HCT116 (cell line): ENCODE measurements around the gene ADGRB3. TPM values are rescaled to one million over a fixed set of nuclear protein-coding genes. Genes with fewer than 3 reads are reported as not detected.

ENCODE experiments used
- ATAC-seq: fragments of 200-7000 bp; cut with Tn5 transposase; 2 replicates; pipeline ENCODE4 v1.9.1; 2020; ENCODE audit warnings: mild to moderate bottlenecking, moderate library complexity
- BruUV-seq: library from RNA; stranded (reverse); fragments of 400-500 nt; replicated peaks from 2 replicates; lab custom pipeline; 2021; lab: Mats Ljungman, UMichigan
- CTCF ChIA-PET: fragments of 300-600 bp; sonication (Branson Sonifier 250); formaldehyde crosslinking; loops from one replicate; lab custom pipeline; 2021; ENCODE audit warnings: antibody characterized with exemption; lab: Charles Lee
- POLR2A ChIA-PET: fragments of 300-600, 350-600 bp; sonication (Branson Sonifier 250); formaldehyde crosslinking; loops from one replicate; lab custom pipeline; 2021; ENCODE audit warnings: antibody characterized with exemption; lab: Charles Lee
- RAD21 ChIA-PET, 2 experiments: fragments of 300-600 bp; sonication (Branson Sonifier 250); formaldehyde crosslinking; loops; one replicate each; lab custom pipeline; 2023; ENCODE audit warnings: low total read pairs in 2 of 2; ENCODE audit not compliant: uncharacterized antibody in 2 of 2, unreplicated experiment in 2 of 2, low non-redundant PET in 1 of 2; lab: Charles Lee
- DNase-seq: peaks from one replicate; pipeline ENCODE4 v3.0.0-alpha.2; 2010; ENCODE audit warnings: low read depth, low spot score
- H2AFZ ChIP-seq: fragments of 200-600 bp; shearing (Covaris generic), sonication (generic); 2 replicates; pipeline ENCODE4 v1.6.1; 2017; ENCODE audit warnings: low read depth, mixed run types, mixed read lengths, antibody characterized with exemption, low read length; ENCODE audit not compliant: poor library complexity, severe bottlenecking
- H3K27ac ChIP-seq: 2 replicates; pipeline ENCODE4 v1.5.1; 2012; ENCODE audit warnings: low read depth, low read length
- H3K27me3 ChIP-seq: fragments of 200-600 bp; sonication (generic); 2 replicates; pipeline ENCODE4 v1.6.1; 2016; ENCODE audit warnings: mixed run types, low read length, mixed read lengths; ENCODE audit not compliant: insufficient read depth
- H3K36me3 ChIP-seq, 2 experiments: fragments of 200-500 bp in 1 of 2; fragments of 200-600 bp in 1 of 2; sonication (Bioruptor generic) in 1 of 2; sonication (generic) in 1 of 2; 2 replicates each; pipeline versions ENCODE4 v1.5.1 to v1.6.1; 2014 to 2016; ENCODE audit warnings: low read length in 2 of 2, inconsistent platforms in 1 of 2, mixed read lengths in 1 of 2, mixed run types in 1 of 2; ENCODE audit not compliant: insufficient read depth in 2 of 2, control insufficient read depth in 1 of 2
- H3K4me1 ChIP-seq, 2 experiments: fragments of 200-600 bp in 1 of 2; sonication (generic) in 1 of 2; 2 replicates each; pipeline versions ENCODE4 v1.5.1 to v1.6.1; 2012 to 2017; ENCODE audit warnings: low read length in 2 of 2, inconsistent platforms in 1 of 2, mild to moderate bottlenecking in 1 of 2, mixed read lengths in 1 of 2, mixed run types in 1 of 2, moderate library complexity in 1 of 2; ENCODE audit not compliant: insufficient read depth in 2 of 2, control insufficient read depth in 1 of 2
- H3K4me2 ChIP-seq: fragments of 200-600 bp; sonication (generic); 2 replicates; pipeline ENCODE4 v1.6.1; 2017; ENCODE audit warnings: mixed run types, low read length, mixed read lengths
- H3K4me3 ChIP-seq, 2 experiments: fragments of 200-600 bp in 1 of 2; sonication (generic) in 1 of 2; replicated peaks in 1 of 2; 2 replicates each; pipeline ENCODE4 v1.5.1; 2011 to 2016; ENCODE audit warnings: low read length in 2 of 2, control low read depth in 1 of 2, low read depth in 1 of 2, mild to moderate bottlenecking in 1 of 2, mixed read lengths in 1 of 2, mixed run types in 1 of 2
- H3K79me2 ChIP-seq: fragments of 200-600 bp; sonication (generic); 2 replicates; pipeline ENCODE4 v1.6.1; 2017; ENCODE audit warnings: mild to moderate bottlenecking, mixed run types, low read length, moderate library complexity, mixed read lengths; ENCODE audit not compliant: insufficient read depth
- H3K9ac ChIP-seq: fragments of 200-600 bp; sonication (generic); 2 replicates; pipeline ENCODE4 v1.6.1; 2016; ENCODE audit warnings: low read length, mixed read lengths
- H3K9me2 ChIP-seq: fragments of 200-600 bp; sonication (generic), shearing (Covaris generic); 2 replicates; pipeline ENCODE4 v1.6.1; 2017; ENCODE audit warnings: mixed run types, mild to moderate bottlenecking, moderate library complexity; ENCODE audit not compliant: insufficient read depth
- H3K9me3 ChIP-seq, 2 experiments: fragments of 200-500 bp in 1 of 2; fragments of 200-600 bp in 1 of 2; sonication (Bioruptor generic) in 1 of 2; sonication (generic) in 1 of 2; 2 replicates each; pipeline ENCODE4 v1.6.1; 2014 to 2017; ENCODE audit warnings: low read length in 2 of 2, mixed read lengths in 2 of 2, inconsistent platforms in 1 of 2, low read depth in 1 of 2, mild to moderate bottlenecking in 1 of 2, mixed run types in 1 of 2, moderate library complexity in 1 of 2; ENCODE audit not compliant: control insufficient read depth in 1 of 2, insufficient read depth in 1 of 2
- H4K20me1 ChIP-seq: fragments of 200-600 bp; sonication (generic), shearing (Covaris generic); 2 replicates; pipeline ENCODE4 v1.6.1; 2017; ENCODE audit warnings: mixed run types, mild to moderate bottlenecking, moderate library complexity; ENCODE audit not compliant: insufficient read depth
- CBX3 ChIP-seq: IDR thresholded peaks from 2 replicates; pipeline ENCODE4 v1.6.1; 2012; ENCODE audit warnings: low read depth
- EGR1 ChIP-seq: IDR thresholded peaks from 2 replicates; pipeline ENCODE4 v1.6.1; 2012; ENCODE audit warnings: low read depth
- ELF1 ChIP-seq: IDR thresholded peaks from 2 replicates; pipeline ENCODE4 v1.6.1; 2012; ENCODE audit warnings: low read depth, borderline replicate concordance
- EZH2phosphoT487 ChIP-seq: fragments of 200-600 bp; IDR thresholded peaks from 2 replicates; pipeline ENCODE4 v1.6.1; 2018; ENCODE audit warnings: antibody characterized with exemption, borderline replicate concordance
- FOSL1 ChIP-seq: IDR thresholded peaks from 2 replicates; pipeline ENCODE4 v1.6.1; 2012; ENCODE audit warnings: low read depth
- JUND ChIP-seq: IDR thresholded peaks from 2 replicates; pipeline ENCODE4 v1.6.1; 2012
- RAD21 ChIP-seq: IDR thresholded peaks from 2 replicates; pipeline ENCODE4 v1.6.1; 2012; ENCODE audit warnings: low read depth, mild to moderate bottlenecking
- SIN3A ChIP-seq: IDR thresholded peaks from 2 replicates; pipeline ENCODE4 v1.6.1; 2012; ENCODE audit warnings: low read depth
- SRF ChIP-seq: IDR thresholded peaks from 2 replicates; pipeline ENCODE4 v1.6.1; 2012; ENCODE audit warnings: low read depth
- TCF7L2 ChIP-seq: IDR thresholded peaks from 2 replicates; pipeline ENCODE4 v1.7.0; 2011; ENCODE audit warnings: borderline replicate concordance, inconsistent platforms; ENCODE audit not compliant: insufficient read depth, insufficient read length; ENCODE audit errors: extremely low read depth
- ZFX ChIP-seq: fragments of 450-650 bp; IDR thresholded peaks from 2 replicates; pipeline ENCODE4 v1.6.1; 2017
- ZNF274 ChIP-seq: fragments of 200-500 bp; sonication (Bioruptor generic); IDR thresholded peaks from 2 replicates; pipeline ENCODE4 v1.6.1; 2014; ENCODE audit warnings: mild to moderate bottlenecking, low read depth, low read length, inconsistent platforms
- intact Hi-C: fragments of 100-400 bp; cut with micrococcal nuclease; formaldehyde crosslinking; loops from 2 replicates; pipeline ENCODE4 v1.10.0; 2022
- total RNA-seq: library from RNA; stranded (reverse); gene quantifications from one replicate; pipeline ENCODE4 v1.2.1, GENCODE V29; 2021; ENCODE audit not compliant: unreplicated experiment
- TF ChIP-seq, protein P1 (sequence below), 3 experiments: fragments of 200-600 bp in 1 of 3; sonication (generic) in 1 of 3; IDR thresholded peaks in 2 of 3; conservative IDR thresholded peaks in 1 of 3; 2 replicates each; pipeline ENCODE4 v1.5.1; 2012 to 2017; ENCODE audit warnings: low read depth in 2 of 3, low read length in 2 of 3, antibody characterized with exemption in 1 of 3, borderline replicate concordance in 1 of 3, control low read depth in 1 of 3, mild to moderate bottlenecking in 1 of 3, mixed read lengths in 1 of 3, mixed run types in 1 of 3, moderate library complexity in 1 of 3; ENCODE audit not compliant: insufficient read depth in 1 of 3
- TF ChIP-seq, protein P2 (sequence below): IDR thresholded peaks from 2 replicates; pipeline ENCODE4 v1.6.1; 2012
- TF ChIP-seq, protein P3 (sequence below): IDR thresholded peaks from 2 replicates; pipeline ENCODE4 v1.6.1; 2012; ENCODE audit warnings: low read depth
- TF ChIP-seq, protein P4 (sequence below): IDR thresholded peaks from 2 replicates; pipeline ENCODE4 v1.6.1; 2012

ADGRB3 gene
- total RNA-seq, 1 experiment from 2014 or later = not detected

DNA sequence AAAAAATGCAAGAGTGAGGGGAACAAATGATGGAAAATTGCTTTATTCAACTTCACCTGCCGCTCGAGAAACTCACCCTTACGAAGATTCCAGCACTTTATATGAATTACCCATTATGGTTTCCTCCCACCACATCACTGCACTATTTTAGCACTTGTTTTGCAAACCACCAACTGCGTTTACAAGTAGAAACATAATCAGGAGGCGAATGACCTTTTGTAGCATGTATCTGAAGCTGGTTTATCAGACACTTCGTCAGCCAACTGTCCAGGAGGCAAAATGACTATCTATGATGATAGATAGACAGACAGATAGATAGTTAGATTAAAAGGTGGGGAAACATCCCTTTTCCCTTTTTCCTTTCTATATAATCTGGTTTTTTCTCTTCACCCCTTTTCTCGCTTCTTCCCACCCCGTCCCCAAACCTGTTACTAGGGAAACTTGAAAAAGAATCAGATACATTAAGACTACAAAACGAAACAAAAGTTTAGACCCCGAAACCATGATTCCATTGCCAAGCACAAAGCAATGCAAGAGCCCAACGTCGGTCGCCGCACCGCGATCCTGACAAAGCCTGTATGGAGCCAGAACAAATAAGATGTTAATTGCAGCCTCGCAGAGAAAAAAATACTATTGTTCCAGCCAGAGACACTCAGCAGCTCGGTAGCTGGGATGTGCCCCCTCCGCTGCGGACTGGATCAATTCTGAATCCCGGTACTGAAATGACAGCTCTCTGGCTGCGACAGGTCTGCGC lies 933 bp upstream of the ADGRB3 start:
- POLR2A ChIA-PET = no interaction called here
- H3K36me3 ChIP-seq = no peaks in the 10 kb centered on the region
- BruUV-seq = no TSS peak
- H3K27me3 ChIP-seq = no peaks in the 10 kb centered on the region
- no peak for ATAC-seq
- RAD21 ChIA-PET = no interaction called here
- no peak overlapping the region for H2AFZ ChIP-seq
- peaks cover 0 to 3% of the 10 kb centered on the region in 2 experiments; a peak in 2 of 4 replicates for H3K9me3 ChIP-seq
- H3K9ac ChIP-seq = no peak overlapping the region
- intact Hi-C loops = no loop called here
- CTCF ChIA-PET = no interaction called here
- H3K27ac ChIP-seq = no peak overlapping the region
- DNase-seq = no peak
- no peak overlapping the region for H3K4me3 ChIP-seq
- no peaks in the 10 kb centered on the region for H4K20me1 ChIP-seq
- no peaks in the 10 kb centered on the region for H3K4me1 ChIP-seq
- no peak overlapping the region for H3K4me2 ChIP-seq
- no peaks in the 10 kb centered on the region for H3K9me2 ChIP-seq
- H3K79me2 ChIP-seq = no peaks in the 10 kb centered on the region
- TF ChIP-seq EGR1 (no peak), SIN3A (no peak), RAD21 (no peak), ELF1 (no peak), CBX3 (no peak), ZNF274 (no peak)

DNA sequence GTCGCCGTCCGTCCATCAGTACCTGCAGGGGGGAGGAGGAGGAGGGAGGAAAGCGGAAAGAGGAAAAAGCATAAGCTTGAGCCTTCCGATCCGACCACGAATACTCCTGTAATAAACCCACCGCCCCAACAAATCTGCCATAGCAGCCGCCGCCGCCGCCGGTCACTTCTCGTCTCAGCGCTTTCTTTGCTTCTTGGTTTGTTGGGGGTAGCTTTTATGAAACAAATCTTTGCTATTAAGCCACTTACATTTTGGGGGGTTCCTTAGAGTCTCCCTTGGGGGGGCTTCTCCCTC lies 277 bp downstream of the ADGRB3 start:
- H3K27me3 ChIP-seq = no peaks in the 10 kb centered on the region
- H3K9ac ChIP-seq = no peak overlapping the region
- no peak for DNase-seq
- H4K20me1 ChIP-seq = no peaks in the 10 kb centered on the region
- ChIA-PET POLR2A (no interaction called here), RAD21 (no interaction called here), CTCF (no interaction called here)
- intact Hi-C loops = loop anchor here (5.0 kb wide), 1 partner anchor 1472 kb away; no protein-coding TSS in a partner anchor
- no peaks in the 10 kb centered on the region for H3K9me2 ChIP-seq
- peaks cover 0 to 8% of the 10 kb centered on the region in 2 experiments; a peak in 2 of 4 replicates for H3K9me3 ChIP-seq
- H3K4me1 ChIP-seq = no peaks in the 10 kb centered on the region
- no peaks in the 10 kb centered on the region for H3K79me2 ChIP-seq
- BruUV-seq = no TSS peak
- no peak overlapping the region for H3K4me3 ChIP-seq
- H2AFZ ChIP-seq = no peak overlapping the region
- no peak overlapping the region for H3K27ac ChIP-seq
- no peak overlapping the region for H3K4me2 ChIP-seq
- ATAC-seq = no peak
- H3K36me3 ChIP-seq = no peaks in the 10 kb centered on the region
- TF ChIP-seq, protein P1, sequence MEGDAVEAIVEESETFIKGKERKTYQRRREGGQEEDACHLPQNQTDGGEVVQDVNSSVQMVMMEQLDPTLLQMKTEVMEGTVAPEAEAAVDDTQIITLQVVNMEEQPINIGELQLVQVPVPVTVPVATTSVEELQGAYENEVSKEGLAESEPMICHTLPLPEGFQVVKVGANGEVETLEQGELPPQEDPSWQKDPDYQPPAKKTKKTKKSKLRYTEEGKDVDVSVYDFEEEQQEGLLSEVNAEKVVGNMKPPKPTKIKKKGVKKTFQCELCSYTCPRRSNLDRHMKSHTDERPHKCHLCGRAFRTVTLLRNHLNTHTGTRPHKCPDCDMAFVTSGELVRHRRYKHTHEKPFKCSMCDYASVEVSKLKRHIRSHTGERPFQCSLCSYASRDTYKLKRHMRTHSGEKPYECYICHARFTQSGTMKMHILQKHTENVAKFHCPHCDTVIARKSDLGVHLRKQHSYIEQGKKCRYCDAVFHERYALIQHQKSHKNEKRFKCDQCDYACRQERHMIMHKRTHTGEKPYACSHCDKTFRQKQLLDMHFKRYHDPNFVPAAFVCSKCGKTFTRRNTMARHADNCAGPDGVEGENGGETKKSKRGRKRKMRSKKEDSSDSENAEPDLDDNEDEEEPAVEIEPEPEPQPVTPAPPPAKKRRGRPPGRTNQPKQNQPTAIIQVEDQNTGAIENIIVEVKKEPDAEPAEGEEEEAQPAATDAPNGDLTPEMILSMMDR (IDR thresholded peaks at IDR 0.05 in 2 of 3, conservative IDR thresholded peaks at IDR 0.05 in 1 of 3; ENCODE audit: borderline replicate concordance in 1 of 3, insufficient read depth in 1 of 3, low read depth in 2 of 3, low read length in 2 of 3) = no peak
- TF ChIP-seq ELF1 (no peak), TCF7L2 (no peak), EZH2phosphoT487 (no peak), FOSL1 (no peak), SRF (no peak), RAD21 (no peak), ZFX (no peak), JUND (no peak)
- TF ChIP-seq, protein P2, sequence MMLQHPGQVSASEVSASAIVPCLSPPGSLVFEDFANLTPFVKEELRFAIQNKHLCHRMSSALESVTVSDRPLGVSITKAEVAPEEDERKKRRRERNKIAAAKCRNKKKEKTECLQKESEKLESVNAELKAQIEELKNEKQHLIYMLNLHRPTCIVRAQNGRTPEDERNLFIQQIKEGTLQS = no peak
- TF ChIP-seq, protein P3, sequence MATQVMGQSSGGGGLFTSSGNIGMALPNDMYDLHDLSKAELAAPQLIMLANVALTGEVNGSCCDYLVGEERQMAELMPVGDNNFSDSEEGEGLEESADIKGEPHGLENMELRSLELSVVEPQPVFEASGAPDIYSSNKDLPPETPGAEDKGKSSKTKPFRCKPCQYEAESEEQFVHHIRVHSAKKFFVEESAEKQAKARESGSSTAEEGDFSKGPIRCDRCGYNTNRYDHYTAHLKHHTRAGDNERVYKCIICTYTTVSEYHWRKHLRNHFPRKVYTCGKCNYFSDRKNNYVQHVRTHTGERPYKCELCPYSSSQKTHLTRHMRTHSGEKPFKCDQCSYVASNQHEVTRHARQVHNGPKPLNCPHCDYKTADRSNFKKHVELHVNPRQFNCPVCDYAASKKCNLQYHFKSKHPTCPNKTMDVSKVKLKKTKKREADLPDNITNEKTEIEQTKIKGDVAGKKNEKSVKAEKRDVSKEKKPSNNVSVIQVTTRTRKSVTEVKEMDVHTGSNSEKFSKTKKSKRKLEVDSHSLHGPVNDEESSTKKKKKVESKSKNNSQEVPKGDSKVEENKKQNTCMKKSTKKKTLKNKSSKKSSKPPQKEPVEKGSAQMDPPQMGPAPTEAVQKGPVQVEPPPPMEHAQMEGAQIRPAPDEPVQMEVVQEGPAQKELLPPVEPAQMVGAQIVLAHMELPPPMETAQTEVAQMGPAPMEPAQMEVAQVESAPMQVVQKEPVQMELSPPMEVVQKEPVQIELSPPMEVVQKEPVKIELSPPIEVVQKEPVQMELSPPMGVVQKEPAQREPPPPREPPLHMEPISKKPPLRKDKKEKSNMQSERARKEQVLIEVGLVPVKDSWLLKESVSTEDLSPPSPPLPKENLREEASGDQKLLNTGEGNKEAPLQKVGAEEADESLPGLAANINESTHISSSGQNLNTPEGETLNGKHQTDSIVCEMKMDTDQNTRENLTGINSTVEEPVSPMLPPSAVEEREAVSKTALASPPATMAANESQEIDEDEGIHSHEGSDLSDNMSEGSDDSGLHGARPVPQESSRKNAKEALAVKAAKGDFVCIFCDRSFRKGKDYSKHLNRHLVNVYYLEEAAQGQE = no peak
- TF ChIP-seq, protein P4, sequence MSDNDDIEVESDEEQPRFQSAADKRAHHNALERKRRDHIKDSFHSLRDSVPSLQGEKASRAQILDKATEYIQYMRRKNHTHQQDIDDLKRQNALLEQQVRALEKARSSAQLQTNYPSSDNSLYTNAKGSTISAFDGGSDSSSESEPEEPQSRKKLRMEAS = no peak
